Tibial artery (tissue), 4 donors: ENCODE results near the gene GPC6.

Experiments used
- DNase-seq, 2 donors: peaks; one replicate each; pipeline ENCODE4 v3.0.0-alpha.2; 2019
- H3K27ac ChIP-seq, 2 donors: fragments of 200-600 bp; sonication (generic) in 1 of 2; 1 replicate in 1 of 2; 2 replicates in 1 of 2; pipeline ENCODE4 v1.5.1; 2018 to 2019; ENCODE audit warnings: mild to moderate bottlenecking in 1 of 2
- H3K27me3 ChIP-seq, 2 donors: fragments of 200-600 bp; sonication (generic) in 1 of 2; one replicate each; pipeline versions ENCODE4 v1.5.1 to v1.6.0; 2016 to 2019
- H3K36me3 ChIP-seq, 3 donors: fragments of 200-600 bp; sonication (generic) in 2 of 3; one replicate each; pipeline ENCODE4 v1.5.1; 2016 to 2019; ENCODE audit warnings: mild to moderate bottlenecking in 2 of 3
- H3K4me1 ChIP-seq, 4 donors: fragments of 200-600 bp; sonication (generic) in 2 of 4; 1 replicate in 3 of 4; 2 replicates in 1 of 4; pipeline ENCODE4 v1.5.1; 2016 to 2019
- H3K4me3 ChIP-seq, 2 donors: fragments of 200-600 bp; sonication (generic) in 1 of 2; 1 replicate in 1 of 2; 2 replicates in 1 of 2; pipeline ENCODE4 v1.5.1; 2018 to 2019; ENCODE audit warnings: mild to moderate bottlenecking in 2 of 2
- H3K9me3 ChIP-seq, 3 donors: fragments of 200-600 bp; sonication (generic) in 1 of 3; one replicate each; pipeline ENCODE4 v1.5.1; 2016 to 2019
- intact Hi-C: fragments of 100-400 bp; cut with DNase I; formaldehyde crosslinking; loops from one replicate; pipeline ENCODE4 v1.15.0; 2023; ENCODE audit warnings: low total_unique reads
- TF ChIP-seq, protein P1 (sequence below), 2 experiments: fragments of 200-600 bp in 1 of 2; fragments of 450-650 bp in 1 of 2; IDR thresholded peaks; one replicate each; pipeline ENCODE4 v1.5.1; 2017 to 2019; ENCODE audit warnings: antibody characterized with exemption in 2 of 2, mild to moderate bottlenecking in 1 of 2, moderate library complexity in 1 of 2

The GPC6 gene

DNA sequence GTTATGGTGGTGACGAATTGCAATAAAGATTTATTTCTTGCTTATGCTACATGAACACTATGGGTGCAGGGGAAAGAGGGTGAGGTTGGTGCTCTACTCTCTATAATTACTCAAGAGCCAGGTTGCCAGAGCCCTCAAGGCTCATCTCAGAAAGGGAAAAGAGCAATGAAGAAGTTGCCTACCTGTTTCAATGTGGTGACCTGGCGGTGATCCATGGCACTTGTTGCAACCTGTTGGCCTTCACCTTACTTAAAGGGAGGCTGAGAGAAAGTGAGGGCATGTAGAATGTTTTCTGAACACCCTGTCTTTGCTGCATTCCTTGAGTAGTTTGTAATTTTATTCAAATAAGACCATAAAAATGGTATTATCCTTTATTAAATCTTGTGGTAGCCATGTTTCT lies 394.4 kb downstream of the GPC6 start:
- peaks cover 0 to 7% (median 0%) of the 10 kb centered on the region in 4 donors for H3K4me1 ChIP-seq
- H3K36me3 ChIP-seq: no peaks in the 10 kb centered on the region
- H3K27me3 ChIP-seq: no peaks in the 10 kb centered on the region
- intact Hi-C loops: no loop called here
- no peaks in the 10 kb centered on the region for H3K9me3 ChIP-seq
- TF ChIP-seq, protein P1, sequence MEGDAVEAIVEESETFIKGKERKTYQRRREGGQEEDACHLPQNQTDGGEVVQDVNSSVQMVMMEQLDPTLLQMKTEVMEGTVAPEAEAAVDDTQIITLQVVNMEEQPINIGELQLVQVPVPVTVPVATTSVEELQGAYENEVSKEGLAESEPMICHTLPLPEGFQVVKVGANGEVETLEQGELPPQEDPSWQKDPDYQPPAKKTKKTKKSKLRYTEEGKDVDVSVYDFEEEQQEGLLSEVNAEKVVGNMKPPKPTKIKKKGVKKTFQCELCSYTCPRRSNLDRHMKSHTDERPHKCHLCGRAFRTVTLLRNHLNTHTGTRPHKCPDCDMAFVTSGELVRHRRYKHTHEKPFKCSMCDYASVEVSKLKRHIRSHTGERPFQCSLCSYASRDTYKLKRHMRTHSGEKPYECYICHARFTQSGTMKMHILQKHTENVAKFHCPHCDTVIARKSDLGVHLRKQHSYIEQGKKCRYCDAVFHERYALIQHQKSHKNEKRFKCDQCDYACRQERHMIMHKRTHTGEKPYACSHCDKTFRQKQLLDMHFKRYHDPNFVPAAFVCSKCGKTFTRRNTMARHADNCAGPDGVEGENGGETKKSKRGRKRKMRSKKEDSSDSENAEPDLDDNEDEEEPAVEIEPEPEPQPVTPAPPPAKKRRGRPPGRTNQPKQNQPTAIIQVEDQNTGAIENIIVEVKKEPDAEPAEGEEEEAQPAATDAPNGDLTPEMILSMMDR (IDR thresholded peaks at IDR 0.05): no peak
- no peak overlapping the region for H3K4me3 ChIP-seq
- DNase-seq: no peak
- no peak overlapping the region for H3K27ac ChIP-seq

DNA sequence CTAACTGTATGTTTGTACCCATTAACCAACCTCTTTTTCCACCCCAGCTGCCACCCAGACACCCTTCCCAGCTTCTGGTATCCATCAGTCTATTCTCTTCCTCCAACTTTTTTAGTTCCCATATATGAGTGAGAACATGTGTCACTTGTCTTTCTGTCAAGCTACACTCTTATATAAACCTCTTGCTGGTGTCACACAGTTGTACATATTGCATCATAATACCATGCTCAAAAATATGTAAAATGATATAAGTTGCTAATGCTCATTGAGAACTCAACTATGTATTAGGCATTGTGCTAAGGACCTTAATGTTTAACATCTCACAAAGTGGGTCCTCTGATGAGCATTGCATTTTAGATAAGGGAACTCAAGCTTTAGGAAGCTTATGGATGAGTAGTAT lies 395.4 kb downstream of the GPC6 start:
- Histone ChIP-seq H3K9me3 (no peaks in the 10 kb centered on the region), H3K27ac (no peak overlapping the region), H3K4me1 (peaks cover 0 to 7% (median 0%) of the 10 kb centered on the region in 4 donors), H3K4me3 (no peak overlapping the region), H3K36me3 (no peaks in the 10 kb centered on the region), H3K27me3 (no peaks in the 10 kb centered on the region)
- DNase-seq: no peak
- TF ChIP-seq, protein P1 (IDR thresholded peaks at IDR 0.05): no peak
- intact Hi-C loops: no loop called here

DNA sequence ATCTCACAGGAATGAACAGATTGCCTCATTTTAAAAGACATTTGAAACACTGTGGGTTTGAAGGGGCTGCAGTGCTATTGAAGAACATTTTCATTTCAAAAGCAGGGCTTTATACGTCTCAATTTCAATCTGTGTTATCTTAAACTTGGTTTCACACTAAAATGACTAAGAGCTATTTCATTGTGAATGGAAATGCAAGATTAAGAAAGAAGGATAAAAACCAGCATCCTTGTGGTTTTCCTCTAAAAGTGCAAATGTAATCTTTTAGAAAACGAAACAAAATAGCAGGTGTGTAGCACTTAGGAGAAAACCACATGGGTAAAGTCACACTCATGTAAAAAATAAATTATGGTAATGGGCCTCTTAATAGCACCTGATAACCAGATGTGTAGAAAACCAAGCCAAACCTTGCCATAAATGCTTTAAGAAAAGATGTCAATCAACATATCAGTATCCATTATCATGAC lies 397.7 kb downstream of the GPC6 start:
- no peaks in the 10 kb centered on the region for H3K9me3 ChIP-seq
- TF ChIP-seq, protein P1 (IDR thresholded peaks at IDR 0.05): no peak
- DNase-seq: no peak
- H3K27me3 ChIP-seq: no peaks in the 10 kb centered on the region
- intact Hi-C loops: no loop called here
- no peak overlapping the region for H3K4me3 ChIP-seq
- H3K36me3 ChIP-seq: no peaks in the 10 kb centered on the region
- H3K4me1 ChIP-seq: peaks cover 0 to 7% (median 0%) of the 10 kb centered on the region in 4 donors
- H3K27ac ChIP-seq: no peak overlapping the region

DNA sequence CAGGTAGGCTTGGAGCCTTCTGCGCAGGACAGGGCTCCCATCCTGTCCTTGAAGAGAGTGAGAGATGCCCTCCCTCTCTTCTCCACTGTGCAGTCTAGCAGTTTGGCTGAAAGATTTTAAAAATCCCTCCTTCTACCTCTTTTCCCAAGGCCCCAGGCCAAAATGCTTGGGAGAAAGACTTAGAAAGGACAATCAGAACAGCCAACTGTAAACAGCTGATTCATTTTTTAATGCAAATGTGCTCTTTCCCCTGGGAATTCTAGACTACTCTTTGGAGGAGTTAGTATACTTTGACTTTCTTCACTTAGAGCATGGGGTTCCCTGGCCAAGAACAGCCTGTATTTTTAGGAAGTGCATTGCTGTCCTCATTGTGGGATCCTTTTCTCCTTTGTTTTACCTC lies 398.9 kb downstream of the GPC6 start:
- H3K27me3 ChIP-seq: no peaks in the 10 kb centered on the region
- no peak for DNase-seq
- no peak overlapping the region for H3K4me3 ChIP-seq
- no peaks in the 10 kb centered on the region for H3K36me3 ChIP-seq
- no peaks in the 10 kb centered on the region for H3K9me3 ChIP-seq
- TF ChIP-seq, protein P1 (IDR thresholded peaks at IDR 0.05): no peak
- intact Hi-C loops: no loop called here
- no peak overlapping the region for H3K27ac ChIP-seq
- peaks cover 0 to 7% (median 0%) of the 10 kb centered on the region in 4 donors for H3K4me1 ChIP-seq

DNA sequence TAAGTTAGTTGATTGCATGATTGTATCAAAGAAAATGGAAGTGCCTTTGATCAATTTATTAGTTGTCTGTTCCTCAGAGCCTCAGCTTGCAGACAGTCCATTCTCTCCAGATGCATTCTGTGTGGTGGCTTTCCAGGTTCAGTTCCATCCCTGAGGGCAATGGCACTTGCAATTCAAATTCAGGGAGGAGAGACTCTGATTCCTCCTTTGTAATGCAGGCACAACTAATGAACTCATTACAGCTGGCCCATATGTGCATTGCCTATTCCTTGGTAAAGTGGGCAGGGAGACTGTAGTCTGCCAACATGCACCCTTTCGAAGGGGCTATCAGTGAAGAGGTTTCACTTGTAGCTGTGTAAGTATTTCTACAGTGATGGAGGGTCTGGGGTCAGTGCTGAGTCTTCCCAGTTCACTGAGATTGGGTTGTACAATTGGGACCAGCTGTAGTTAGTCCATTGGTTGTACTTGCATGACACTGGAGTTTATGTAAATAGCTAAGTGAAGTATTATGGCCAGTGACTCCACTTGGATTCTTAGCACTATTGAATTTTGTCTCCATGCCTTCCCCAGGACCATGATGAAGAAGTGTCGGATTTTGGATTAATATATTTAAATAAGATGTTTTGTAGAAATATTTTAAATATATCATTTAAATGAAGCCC lies 401.7 kb downstream of the GPC6 start:
- Histone ChIP-seq H3K27ac (no peak overlapping the region), H3K27me3 (no peaks in the 10 kb centered on the region), H3K9me3 (no peaks in the 10 kb centered on the region), H3K4me1 (peaks cover 0 to 11% (median 0%) of the 10 kb centered on the region in 4 donors), H3K4me3 (no peak overlapping the region), H3K36me3 (no peaks in the 10 kb centered on the region)
- intact Hi-C loops: no loop called here
- DNase-seq: no peak
- TF ChIP-seq, protein P1 (IDR thresholded peaks at IDR 0.05): no peak
